Stimulated activated CD4-positive, alpha-beta T cell treated with anti-CD3 and anti-CD28 coated beads, Interleukin-1b, Interleukin-23, amount 100 ng/mL, for 24 hours (primary cell): ENCODE results near the gene SPG21.
"Not testable (repeated sequence)": the region's sequence is repeated elsewhere in the genome, so short reads cannot be mapped to it uniquely, and the experiment has no call there.

Experiments used
- DNase-seq, 4 experiments: peaks; one replicate each; pipeline ENCODE4 v3.0.0-alpha.2; 2020; ENCODE audit warnings: low read depth in 4 of 4, low spot score in 1 of 4

SPG21 gene, protein sequence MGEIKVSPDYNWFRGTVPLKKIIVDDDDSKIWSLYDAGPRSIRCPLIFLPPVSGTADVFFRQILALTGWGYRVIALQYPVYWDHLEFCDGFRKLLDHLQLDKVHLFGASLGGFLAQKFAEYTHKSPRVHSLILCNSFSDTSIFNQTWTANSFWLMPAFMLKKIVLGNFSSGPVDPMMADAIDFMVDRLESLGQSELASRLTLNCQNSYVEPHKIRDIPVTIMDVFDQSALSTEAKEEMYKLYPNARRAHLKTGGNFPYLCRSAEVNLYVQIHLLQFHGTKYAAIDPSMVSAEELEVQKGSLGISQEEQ

DNA sequence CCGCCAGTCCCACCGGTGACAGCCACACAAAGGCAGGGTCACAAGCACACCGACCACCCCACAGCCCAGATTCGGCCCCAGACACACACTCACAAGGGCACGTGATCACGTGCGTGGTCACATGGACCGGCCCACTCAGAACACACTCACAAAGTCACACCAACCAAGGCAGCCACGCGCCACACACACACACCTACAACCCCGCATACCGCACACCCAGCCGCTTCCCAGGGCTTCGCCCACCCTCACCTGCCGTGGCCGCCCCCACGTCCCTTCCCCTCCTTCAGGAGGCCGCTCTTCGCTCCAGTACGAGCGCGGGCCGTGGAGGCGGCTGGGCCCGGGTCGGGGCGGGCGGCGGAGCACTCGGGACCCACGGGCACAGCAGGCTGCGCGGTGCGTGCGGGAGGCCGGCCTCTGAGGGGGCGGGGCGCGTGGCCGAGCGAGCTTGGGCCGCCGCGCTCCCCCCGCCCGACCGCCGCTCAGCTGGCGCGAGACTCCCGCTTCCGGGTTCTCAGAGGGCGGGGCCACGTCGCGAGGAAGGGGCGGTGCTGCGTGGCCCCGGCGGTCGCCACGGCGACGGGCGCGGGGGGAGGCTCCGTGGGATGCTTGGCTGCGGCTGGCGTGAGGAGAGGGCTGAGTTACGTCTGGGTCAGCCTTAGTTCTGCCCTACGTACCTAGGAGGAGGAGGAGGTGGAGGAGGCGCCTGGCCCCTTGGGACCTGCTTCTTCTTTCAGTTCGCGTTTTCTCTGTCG, at the start of gene SPG21:
SPG21 (minus strand) TSS at position 499 of the 752 bp plus-strand sequence. CDS start 6,345 bp downstream, outside the sequence.
- peak; percentile 80 to 88 (median 87) for DNase-seq

DNA sequence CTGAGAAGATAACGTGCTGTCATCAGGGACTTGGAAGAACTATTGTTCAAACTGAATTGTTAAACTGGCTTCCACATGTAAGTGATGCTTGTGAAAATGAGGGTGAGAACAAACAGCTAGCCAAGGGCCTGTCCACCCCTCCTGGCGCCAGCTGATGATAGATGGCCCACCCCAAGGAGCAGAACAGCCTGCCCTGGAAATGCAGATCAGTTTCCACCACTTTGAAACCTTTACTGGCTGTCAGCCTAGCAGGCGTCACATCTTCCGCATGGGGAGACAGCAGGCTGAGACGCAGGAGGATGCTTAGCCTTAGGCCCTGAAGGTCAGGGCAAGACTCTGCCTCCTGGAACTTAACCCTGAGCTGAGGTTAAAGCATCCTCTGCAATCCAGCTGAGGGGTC, 49.1 kb upstream of the SPG21 start:
- DNase-seq, result no peak

- DNase-seq, result no peak
Measured at GRCh38 chr15:65038428-65038827, 48.7 kb upstream of the SPG21 start.

- DNase-seq, result no peak
Measured at GRCh38 chr15:65037309-65037708, 47.6 kb upstream of the SPG21 start.

DNA sequence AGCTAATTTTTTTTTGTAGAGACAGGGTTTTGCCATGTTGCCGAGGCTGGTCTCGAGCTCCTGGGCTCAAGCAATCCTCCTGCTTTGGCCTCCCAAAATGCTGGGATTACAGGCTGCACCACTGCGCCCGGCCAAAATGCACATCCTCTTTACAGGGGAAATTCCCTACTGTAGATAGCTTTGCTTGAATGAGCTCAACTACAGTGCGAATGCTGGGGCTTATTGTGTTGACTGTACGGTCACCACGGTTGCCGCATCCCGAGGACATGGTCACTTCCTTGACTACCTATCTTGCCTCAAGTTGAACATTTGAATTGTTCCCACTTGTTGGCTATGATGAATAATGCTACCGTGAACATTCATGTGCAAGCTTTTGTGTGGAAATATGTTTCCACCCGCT, 45.0 kb upstream of the SPG21 start:
- DNase-seq, result no peak

DNA sequence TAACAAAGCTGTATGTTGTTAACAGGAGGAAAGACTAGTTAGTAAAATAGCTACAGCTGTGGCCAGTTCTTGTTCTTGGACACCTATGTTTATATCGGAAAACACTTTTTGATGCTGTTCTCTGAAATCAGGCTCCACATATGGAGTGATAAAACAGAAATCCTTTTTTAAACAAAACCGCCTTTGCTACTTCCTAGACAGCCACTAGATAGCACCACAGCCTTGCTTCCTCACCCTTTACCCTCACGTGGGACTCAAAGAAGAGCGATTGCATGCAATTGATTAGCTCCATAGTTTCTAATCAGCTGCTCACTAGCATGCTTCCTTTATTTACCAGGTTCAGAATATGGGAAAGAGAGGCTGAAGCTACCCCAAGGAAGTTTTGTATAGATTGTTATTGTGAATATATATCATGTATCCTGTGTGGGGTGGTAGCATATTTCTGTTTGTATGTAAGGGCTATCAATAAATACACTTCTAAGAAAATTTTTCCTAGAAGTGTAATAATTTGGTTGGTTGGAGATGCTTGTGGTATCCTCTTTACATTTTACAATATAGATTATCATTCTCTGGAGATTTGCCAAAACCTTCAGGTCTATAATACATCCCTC, 44.0 kb upstream of the SPG21 start:
- DNase-seq, result no peak

DNA sequence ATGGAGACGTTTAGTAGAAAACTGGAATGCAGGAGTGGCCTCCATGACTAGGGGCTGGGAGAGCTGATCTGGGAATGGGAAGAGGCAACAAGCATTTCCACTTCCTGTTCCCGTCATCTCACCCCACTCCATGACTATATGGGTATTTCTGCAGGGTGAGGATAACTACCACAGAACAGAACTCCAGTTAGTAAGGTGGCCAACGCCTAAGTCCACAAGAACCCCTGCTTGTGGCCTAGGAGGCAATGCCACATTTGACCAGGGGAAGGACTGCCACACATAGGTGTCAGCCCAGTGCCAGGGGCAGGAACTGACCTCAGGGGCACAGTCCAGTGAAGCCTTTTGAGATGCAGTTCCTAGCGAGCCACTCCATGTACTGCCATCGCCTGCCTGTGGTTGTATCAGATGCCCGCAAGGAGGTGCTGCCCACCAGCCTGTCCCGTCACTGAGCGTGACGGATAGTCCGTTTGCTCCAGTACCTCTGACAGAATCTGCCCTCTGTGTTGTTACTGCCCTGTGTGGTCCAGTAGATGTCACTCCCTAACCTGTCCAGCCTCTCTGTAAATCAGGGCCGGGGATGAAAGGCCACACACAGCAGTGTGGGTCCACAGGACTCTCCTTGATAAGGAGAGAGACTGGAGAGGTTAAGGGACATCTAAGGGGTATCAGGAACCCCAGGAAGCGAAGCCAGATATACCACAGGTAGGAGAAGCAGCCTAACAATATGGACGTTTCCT, 43.3 kb upstream of the SPG21 start:
- peak in 1 of 4 experiments; percentile 25 for DNase-seq

GRCh38 chr15:65029736-65030208, 40.1 kb upstream of the SPG21 start:
- no peak for DNase-seq

GRCh38 chr15:65028921-65029735, 39.4 kb upstream of the SPG21 start, which contains the start of gene MTFMT:
MTFMT (minus strand) TSS chr15:65029639; CDS start chr15:65029613, 26 bp downstream.
- peak; percentile 90 to 96 (median 94) for DNase-seq

GRCh38 chr15:65028338-65028737, 38.6 kb upstream of the SPG21 start:
- DNase-seq, result no peak

DNA sequence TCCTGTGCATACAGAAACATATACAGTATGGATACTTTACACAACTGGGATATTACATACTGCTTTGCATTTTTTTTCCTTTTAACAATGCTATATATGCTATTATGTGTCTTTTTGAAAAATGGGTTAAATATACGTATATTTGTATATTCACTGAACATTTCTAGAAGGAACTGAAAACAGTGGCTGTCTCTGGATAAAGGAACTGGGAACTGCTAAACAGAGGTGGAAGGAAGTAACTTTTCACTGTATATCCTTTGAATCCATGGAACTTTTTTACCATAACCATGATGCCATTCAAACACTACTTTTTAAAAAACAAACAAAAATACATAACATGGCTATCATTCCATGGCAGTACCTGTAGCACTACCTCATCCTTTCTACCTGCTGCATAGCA, 37.9 kb upstream of the SPG21 start:
- DNase-seq, result no peak

DNA sequence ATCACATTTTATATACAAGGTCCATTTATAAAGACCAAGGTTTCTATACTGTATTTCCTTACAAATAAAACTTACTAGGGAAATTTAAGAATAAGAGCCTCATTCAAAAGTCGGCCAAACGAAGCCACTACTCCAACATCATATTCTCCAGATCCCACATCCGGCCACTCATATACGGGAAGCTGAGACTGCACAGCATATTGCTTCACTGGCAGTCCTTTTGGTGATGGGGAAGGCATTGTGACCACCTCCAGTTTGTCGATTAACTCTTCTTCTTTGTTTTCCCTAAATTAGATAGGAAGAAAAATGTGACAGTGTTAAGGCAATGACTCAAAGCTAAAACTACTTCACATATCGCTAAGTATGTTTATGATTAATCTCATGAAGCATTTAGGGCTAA, 37.0 kb upstream of the SPG21 start:
- DNase-seq, result no peak

DNA sequence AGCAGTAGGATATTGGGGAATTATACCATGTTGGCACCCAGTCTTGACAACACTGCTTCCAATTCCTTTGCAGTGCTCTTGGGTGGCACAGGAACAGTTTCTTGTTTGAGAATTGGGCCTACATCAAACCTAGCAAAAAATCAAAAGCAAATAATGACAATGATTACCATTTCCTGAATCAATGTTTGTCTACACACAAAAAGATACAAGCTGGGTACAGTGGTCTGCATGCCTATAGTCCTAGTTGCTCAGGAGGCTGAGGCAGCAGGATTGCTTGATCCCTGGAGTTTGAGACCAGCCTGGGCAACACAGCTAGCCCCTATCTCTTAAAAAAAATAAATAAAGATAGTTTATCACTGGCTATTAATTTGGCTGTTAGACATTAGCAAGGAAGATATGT, 31.8 kb upstream of the SPG21 start:
- no peak for DNase-seq

DNA sequence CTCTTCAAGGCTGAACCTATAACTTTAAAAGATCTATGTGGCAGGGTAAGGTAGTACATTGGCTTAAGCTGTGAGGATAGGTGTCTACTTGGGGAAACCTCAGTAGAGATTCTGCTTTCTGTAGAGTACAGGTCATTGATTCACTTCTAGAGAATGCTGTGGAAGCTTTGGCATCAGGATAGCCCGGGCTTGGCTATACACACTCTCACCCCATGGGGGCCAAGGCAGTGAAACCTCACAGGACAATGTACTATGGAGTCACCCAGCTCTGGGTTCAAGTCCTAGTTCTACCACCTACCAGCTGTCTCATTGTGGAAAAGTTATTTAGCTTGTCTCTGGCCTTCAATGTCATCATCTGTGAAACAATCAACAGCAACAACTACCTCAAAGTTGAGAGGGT, 30.7 kb upstream of the SPG21 start:
- DNase-seq, result no peak

GRCh38 chr15:65011198-65011597, 21.5 kb upstream of the SPG21 start:
- not testable (repeated sequence) for DNase-seq

DNA sequence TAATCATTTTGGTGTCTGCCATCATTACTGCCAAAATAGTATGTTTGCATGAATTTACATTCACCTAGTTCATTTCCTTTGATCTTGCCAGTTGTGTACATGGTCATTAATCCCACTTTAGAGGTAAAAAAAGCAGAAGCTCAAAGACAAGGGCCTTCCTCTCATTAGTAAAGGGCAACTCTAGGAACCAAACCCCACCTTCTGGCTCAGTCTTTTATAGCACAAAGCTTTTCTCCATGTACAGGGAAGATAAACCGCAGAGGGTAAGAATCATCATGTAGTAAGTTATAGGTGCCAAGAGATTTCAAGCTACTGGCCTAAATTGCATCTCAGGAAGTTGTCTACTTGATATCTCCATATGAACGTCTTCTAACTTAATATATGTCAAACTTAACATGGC, 19.3 kb upstream of the SPG21 start:
- no peak for DNase-seq

DNA sequence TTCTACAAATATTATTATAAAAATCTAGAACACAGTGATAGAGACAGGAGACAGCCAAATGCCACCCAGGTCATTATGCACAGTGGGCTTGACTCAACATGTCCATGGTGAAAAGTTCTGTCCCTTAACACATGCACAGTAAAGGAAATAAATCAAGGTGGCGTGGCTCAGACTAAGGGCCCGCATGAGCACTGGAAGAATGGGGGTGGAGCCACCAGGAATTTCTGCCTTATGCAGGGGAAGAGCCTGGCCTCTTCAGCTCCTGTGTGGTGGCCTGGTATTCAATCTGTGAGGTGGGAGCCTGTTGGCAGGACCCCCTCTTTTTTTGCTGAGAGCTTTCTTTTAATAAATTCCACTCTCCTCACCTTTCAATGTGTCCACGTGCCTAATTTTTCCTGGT, 17.2 kb upstream of the SPG21 start:
- no peak for DNase-seq

DNA sequence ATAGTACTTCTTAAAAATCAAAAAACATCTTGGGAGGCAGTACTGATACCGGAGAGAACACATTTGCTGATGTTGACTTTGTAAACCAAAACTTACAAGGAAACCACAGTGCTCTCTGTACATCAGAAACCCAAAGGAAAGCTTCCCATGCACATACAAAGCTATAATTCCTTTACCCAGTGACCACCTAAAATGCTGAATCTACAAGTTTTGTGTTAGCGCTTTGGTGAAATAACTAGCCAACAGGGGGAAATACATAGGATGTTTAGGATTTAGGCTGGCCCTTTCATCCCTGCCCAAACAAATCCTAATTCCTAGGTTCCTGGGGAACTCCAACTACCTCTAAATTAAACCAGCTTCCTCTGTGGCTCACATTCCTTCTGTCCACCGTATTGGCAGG, 15.3 kb upstream of the SPG21 start:
- DNase-seq, result no peak

- DNase-seq, result no peak
Measured at GRCh38 chr15:64997745-64998375, 8.1 kb upstream of the SPG21 start.

GRCh38 chr15:64997066-64997465, 7.4 kb upstream of the SPG21 start:
- DNase-seq, result no peak
